ENCODE data around the gene SEMA3E. TPM values are rescaled to one million over a fixed set of nuclear protein-coding genes. Genes with fewer than 3 reads are reported as not detected.

The SEMA3E gene
- total RNA-seq, result 0.35 and 0.94 TPM in 2 replicates

GRCh38 chr7:83648464-83649241 lies at the start of gene SEMA3E:
Gene SEMA3E, minus strand, starts transcription at chr7:83649139.
- no peak for TF ChIP-seq CTCF (conservative IDR thresholded peaks at IDR 0.05; ENCODE audit: low read depth, low read length)
- peak within 1 kb of the TSS; percentile 48 for H3K4me3 ChIP-seq (ENCODE audit: low read depth, low read length)
- DNase-seq (ENCODE audit: low read depth), result peak; percentile 31

- no peak overlapping the region for H3K4me3 ChIP-seq (ENCODE audit: low read depth, low read length)
- TF ChIP-seq CTCF (conservative IDR thresholded peaks at IDR 0.05; ENCODE audit: low read depth, low read length), result no peak
- DNase-seq (ENCODE audit: low read depth), result no peak
These were observed 49.0 kb upstream of the SEMA3E start for GRCh38 chr7:83697804-83698530.

GRCh38 chr7:83696101-83696500 lies 47.2 kb upstream of the SEMA3E start:
- no peak for DNase-seq (ENCODE audit: low read depth)
- TF ChIP-seq CTCF (conservative IDR thresholded peaks at IDR 0.05; ENCODE audit: low read depth, low read length), result no peak
- no peak overlapping the region for H3K4me3 ChIP-seq (ENCODE audit: low read depth, low read length)

GRCh38 chr7:83695128-83695960 lies 46.4 kb upstream of the SEMA3E start:
- no peak for DNase-seq (ENCODE audit: low read depth)
- no peak overlapping the region for H3K4me3 ChIP-seq (ENCODE audit: low read depth, low read length)
- TF ChIP-seq CTCF (conservative IDR thresholded peaks at IDR 0.05; ENCODE audit: low read depth, low read length), result no peak

- TF ChIP-seq CTCF (conservative IDR thresholded peaks at IDR 0.05; ENCODE audit: low read depth, low read length), result no peak
- no peak for DNase-seq (ENCODE audit: low read depth)
- no peak overlapping the region for H3K4me3 ChIP-seq (ENCODE audit: low read depth, low read length)
These were observed 44.3 kb upstream of the SEMA3E start for GRCh38 chr7:83693256-83693655.

- H3K4me3 ChIP-seq (ENCODE audit: low read depth, low read length), result no peak overlapping the region
- DNase-seq (ENCODE audit: low read depth), result no peak
- no peak for TF ChIP-seq CTCF (conservative IDR thresholded peaks at IDR 0.05; ENCODE audit: low read depth, low read length)
These were observed 42.2 kb upstream of the SEMA3E start for GRCh38 chr7:83691095-83691494.
